Measurements from ENCODE around the gene P4HA2.

- TF ChIP-seq CTCF (IDR thresholded peaks at IDR 0.05) (no peak), POLR2A (IDR thresholded peaks at IDR 0.05) (no peak)
Observed at GRCh38 chr5:132156413-132156812, 71.2 kb downstream of the P4HA2 start.

Measured in Peyer's patch (tissue), 4 donors.